ENCODE results near the gene REELD1.

The REELD1 gene

DNA sequence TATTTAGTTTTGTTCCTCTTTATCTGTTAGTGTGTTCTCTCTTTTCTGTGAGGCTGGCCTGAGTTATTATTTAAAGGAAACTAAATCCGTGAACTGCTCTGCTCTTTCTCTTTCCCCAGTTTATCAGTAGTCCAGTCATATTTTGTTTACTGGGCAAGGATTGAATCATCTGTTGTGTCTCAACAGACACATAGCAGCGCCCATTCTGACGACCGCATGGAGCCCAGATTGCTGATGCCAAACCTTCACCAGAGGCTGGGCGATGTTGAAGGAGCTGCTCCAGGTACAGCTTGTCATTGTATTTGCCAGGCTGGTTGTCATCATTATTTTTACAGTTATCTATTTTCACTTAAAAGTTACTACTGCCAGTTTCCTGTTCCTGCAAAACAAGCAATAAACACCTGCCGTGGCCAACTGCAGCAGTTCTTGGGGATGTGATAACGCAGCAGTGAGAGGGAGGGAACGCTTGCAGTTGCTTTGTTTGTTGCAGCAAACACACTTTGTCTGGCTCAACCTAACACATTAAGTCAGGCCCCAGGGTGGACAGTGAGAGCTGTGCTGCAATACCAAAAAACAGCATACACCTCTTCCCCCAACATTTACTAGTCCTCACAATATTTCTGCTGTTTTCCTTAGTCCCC, 10.1 kb downstream of the REELD1 start:
- no peak for DNase-seq (ENCODE audit: low read depth)

DNA sequence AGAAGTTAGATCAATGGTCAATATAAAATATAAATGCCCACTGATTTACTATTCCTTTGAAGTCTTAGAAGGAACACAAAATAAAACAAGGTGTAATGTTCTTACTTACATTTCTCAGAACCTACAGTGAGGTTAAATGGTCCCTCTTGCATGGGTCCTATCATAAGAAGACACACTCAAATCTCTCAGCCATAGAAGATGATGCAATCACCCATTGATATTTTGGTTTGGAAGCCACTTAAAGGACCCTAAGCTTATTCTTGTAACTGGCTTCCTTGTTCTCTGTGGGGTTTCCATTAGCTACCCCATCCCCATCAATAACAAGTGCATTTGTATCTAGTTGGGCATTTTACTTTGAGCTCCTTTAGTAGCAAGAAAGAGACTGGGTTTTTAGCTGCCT, 15.1 kb downstream of the REELD1 start:
- DNase-seq (ENCODE audit: low read depth): no peak

DNA sequence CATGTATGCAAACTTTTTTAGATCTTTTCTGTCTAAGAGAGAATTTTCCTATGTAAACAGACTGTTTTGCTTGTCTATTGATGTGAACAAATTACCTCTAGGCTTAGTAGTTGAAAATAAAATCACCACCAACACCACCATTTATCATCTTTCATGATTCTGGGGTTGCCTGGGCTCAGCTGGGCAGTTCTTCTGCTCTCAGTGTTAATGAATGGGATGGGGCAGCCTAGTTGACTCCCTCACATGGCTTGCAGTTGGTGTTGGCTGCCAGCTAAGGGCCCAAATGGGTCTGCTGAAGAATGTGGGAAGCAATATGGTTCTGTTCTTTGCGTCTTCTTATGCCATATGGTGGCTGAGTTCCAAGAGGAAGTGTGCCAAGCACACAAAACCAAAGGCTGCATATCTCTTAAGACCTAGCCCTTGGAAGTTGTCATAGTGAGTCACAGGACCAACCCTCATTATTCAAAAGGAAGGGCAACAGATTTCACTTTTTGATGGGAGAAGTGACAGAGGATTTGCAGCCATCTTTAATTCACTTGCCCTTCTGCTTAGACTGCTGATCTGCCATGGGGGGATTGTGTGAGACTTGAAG, 17.9 kb downstream of the REELD1 start:
- no peak for DNase-seq (ENCODE audit: low read depth)

DNA sequence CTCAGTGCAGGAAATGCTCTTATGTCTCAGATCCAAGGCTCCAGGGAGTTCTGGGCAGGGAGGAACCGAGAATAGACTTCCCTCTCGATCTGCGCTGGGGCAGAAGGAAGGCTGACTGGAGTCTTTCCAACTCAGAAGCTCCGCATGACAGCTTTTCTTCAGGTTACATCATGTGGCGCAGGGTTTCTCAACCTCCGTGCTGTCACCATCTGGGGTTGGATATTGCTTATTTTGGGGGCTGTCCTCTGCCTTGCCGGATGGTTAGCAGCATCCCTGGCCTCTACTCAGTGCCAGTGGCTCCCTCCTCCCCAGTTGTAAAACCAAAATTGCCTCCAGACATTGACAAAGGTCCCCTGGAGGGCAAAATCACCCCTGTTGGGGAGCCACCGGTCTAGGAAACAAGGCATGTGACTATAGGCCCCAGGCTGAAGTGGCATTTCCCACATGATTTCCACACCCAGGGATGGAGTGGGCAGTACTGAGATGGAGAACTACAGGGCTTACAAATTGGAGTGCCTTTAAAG, 21.4 kb downstream of the REELD1 start:
- no peak for DNase-seq (ENCODE audit: low read depth)

DNA sequence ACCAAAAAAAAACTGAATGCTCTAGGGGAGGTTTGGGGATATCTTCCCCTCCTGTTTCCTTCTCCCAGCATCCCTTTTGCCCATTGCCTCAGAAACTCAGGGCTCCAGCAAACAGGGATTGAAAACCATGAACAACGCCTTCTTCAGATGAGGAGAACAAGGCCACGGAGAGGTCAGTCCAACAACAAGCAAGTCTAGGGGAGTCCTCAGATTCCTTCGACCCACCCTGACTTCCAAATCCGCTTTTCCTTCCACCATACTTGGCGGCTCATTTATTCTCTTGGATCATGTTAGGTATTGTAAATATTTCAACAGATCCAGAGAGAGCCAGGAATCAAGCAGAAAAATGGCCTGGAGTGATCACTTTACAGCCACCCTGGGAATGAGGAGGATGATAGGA, 21.9 kb downstream of the REELD1 start:
- no peak for DNase-seq (ENCODE audit: low read depth)

DNA sequence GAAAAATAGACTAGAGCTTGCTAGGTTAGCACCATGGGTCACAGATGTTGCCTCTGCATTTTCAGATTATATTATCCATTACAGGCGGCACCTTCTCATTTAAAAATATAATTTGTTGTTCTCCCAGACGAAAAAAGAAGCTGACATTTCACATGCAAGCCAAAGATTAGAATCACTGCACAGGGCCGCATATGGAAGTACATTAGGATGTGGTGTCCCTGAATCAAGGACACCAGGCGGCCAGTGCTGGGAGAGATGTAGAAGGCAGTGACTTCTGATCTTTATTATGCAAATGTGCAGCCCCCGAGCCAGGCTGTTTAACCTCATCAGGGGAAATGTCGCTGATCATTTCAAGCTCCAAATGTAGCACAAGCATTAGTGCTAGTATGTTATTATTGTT, 22.8 kb downstream of the REELD1 start:
- no peak for DNase-seq (ENCODE audit: low read depth)

DNA sequence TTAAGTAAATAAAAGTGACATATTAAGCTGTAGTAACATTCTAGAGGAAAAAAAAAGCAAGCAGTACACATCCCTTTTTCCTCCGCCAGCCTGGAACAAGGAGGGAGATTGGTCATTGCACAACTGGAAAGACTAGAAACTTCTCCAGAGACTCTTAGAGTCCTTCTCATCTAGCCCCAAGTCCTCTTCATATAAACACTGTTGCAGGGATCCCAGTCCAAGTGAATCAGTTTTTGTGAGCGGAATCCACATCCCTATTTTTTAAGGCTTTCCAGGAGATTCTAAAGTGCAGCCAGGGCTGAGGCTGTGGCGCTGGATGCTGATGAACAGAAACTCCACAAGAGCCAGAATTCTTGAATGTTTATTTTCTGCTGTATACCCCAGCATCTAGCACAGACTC, 23.8 kb downstream of the REELD1 start:
- no peak for DNase-seq (ENCODE audit: low read depth)

DNA sequence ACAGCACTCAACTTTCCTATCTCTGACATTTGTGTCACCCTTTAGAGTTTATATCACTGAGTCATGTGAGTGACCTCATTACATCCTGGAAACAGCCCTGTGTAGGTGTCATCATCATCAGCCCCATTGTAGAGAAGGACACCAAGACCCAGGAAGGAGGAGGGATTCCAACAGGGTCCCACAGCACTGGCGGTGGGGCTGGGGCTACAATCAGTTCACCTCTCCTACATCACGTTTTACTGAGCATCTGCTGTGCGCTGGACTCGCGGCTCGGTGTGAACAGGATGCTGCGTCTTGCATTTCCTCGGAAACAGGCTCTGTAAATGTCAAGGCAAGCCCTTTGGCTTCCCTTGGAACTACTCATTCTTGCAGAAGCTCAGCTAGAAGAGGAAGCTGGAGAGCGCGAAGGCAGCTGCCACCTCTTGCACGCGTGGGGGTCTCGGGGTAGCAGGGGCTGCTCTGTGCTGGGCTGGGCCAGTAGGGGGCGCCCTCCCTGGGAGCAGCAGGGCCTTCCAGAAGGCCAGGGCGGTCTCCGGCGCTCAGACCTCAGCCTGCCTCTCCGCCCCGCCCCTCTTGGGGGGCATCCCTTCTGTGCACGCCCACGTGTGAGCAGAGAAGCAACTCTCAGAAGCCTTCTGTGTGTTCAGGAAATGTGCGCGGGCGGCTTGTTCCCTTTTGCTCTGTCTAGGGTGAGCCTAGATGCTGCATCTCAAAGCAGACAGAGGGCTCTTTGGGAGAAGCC, 29.0 kb downstream of the REELD1 start:
- no peak for DNase-seq (ENCODE audit: low read depth)

DNA sequence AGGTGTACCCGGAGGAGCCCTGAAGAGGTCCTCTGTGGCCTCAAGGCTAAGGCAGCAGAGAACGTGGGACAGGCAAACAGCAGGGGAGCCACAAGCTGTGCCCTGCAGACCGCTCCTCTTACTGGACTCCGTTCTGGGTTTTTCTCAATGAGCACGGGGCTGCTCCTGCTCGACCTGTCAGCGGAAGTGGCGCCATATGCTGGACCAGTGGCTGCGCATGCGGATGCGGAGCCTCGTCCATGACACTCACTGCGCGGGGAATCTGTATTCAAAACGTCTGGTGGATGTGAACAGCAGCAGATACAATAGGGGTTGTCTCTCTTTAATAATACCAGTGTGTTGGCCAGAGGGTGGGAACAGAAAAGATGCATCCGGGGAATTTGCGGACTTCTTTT, 29.5 kb downstream of the REELD1 start:
- DNase-seq (ENCODE audit: low read depth): no peak

DNA sequence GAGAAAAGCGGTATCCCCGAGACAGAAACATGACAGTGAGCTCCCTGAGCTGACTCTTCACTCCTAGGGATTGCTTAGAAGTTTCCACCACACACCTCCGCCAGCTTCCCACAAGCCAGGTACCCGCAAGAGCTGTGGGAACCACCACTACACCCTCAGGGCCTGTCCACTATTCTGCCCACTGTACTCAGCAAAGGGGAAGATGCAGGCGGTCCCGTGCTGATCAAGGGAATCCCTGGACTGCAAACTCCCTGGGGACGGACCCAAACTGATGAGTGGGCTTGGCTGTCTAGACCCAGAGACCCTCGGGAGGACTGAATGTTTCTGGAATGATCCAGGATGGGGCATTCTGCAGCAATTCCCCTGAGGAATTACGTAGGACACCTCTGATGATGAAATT, 30.2 kb downstream of the REELD1 start:
- no peak for DNase-seq (ENCODE audit: low read depth)

DNA sequence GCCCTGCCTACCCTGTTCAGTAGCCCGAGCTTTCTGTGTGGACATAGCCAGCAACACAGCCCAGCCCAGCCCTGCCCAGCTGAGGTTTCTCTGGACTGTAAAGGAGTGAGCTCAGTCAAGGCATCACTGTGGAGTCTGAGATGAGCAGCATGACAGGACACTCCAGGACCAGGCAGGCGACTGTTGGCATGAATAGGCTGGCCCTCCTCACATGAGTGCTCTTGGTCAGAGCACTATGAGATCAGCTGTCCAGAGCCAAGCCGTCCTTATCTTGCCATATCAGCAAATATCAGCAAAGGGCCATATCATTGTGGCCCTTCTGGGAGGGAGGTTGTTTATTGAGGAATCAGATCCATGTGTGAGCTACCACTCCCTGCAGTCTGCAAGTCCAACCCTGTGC, 30.9 kb downstream of the REELD1 start:
- no peak for DNase-seq (ENCODE audit: low read depth)

DNA sequence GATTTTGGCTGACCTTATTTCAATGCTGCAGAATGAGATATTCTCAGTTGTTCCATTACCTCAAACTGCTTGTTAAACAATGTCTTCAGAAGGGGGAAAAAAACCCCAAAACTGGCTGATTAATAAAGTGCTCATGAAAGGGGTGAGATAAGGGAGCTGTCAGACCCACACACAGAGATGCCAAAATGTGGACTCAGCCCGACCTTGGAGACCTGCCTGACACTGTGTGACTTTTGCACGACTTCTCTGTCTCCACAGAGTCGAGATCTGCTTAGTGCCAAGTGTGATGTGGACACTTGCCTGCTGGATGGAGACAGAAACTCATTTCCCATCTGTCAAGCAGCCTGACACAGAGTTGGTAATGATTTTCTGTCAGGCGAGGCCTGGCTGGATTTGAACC, 31.5 kb downstream of the REELD1 start:
- no peak for DNase-seq (ENCODE audit: low read depth)

DNA sequence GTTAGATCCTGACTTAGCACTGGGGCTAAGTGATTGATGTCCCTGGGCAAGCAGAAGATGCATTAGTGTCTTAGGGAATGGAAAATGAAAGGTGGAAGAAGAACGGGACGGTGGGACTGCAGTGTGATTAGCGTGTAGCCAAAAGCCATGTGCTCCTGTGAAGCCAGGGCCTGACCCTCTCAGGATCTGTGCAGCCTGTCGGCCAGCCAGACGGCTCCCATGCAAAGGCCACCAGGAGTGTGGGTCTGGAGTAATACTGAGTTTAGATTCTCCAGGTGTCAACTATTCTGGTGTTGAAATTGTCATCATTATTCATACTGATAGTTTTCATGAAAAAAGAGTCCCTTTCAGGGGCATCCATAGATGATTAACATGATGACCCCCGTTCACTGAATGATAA, 32.0 kb downstream of the REELD1 start:
- no peak for DNase-seq (ENCODE audit: low read depth)

DNA sequence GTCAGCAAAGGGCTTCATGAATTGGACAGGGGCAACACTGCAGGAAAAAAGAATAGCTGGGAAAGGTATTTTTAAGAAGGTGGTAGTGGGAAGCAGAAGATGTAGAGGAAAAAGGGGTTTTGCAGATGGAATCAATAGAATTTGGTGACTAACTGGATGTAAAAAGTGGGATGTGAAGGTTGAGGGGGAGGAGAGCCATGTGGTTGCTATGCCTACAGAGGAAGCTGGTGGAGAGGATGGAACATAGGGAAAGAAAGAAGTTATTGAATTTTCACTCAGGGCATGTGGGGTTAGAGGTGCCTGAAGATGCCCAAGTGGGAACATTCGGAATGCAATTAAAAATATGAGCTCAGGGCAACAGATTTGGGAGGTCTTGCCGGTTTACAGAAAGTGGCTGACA, 33.0 kb downstream of the REELD1 start:
- no peak for DNase-seq (ENCODE audit: low read depth)

DNA sequence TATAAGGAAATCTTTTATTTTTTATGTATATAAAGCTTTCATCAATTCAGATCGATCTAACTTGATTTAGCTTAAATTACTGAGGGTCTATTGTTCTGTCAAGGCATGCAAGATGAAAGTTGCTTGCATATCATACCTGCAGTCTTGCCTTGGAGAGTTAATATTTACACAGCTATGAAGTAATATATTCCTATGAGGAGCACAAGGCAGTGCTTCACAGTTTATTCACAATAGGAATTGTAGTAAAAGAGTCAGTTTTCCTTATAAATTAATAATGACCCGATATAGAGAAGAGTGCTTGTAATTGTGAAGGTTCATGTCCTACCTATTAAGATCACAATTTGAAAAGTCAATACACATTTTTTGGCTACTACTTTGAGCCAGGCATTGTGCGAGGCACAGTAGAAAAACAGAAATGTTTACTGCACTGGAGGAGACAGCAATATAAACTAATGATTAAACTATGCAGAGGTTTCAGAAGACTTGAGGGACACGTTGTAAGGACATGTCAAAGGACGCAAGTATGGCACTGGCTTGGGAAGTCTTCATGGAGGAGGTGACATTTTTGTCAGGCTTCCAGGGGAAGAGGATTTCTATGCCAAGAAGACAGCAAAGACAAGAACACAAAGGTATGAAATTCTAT, 38.8 kb downstream of the REELD1 start:
- no peak for DNase-seq (ENCODE audit: low read depth)

DNA sequence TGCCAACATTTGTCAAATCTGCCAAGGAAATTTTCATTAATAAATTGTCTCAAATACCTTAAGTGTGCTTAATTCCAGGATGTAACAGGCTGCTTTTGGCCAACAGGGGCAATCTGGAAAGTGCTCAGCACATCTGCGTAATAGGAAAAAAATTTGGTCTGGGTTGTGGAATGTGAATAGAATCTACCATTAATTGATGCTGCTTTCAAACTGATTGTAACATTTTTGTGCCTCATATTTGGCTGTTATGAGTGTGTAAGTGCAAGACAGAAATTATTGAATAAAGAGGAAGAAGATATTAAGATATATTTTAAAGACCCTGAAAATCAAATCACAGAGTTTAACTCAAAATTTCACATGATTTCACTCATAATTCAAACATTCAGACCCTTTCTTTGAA, 41.1 kb downstream of the REELD1 start:
- DNase-seq (ENCODE audit: low read depth): no peak

DNA sequence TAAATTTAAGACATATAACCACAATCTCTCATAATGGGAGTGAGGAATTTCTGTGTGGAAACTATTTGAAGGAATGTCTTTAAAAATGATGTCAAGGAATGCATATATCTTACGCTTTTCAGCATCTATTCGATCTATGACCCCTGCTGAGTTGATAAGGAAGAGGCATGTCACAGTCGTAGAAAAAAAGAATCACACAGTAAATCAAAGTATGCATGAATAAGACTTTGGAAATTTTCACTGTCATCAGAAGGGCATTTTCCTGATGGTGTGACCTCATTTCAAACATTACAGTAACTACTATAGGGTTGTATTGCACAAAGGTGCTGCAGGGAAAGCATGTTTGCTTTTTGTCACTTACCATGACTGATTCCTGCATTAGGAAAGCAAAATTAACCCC, 41.5 kb downstream of the REELD1 start:
- DNase-seq (ENCODE audit: low read depth): no peak

DNA sequence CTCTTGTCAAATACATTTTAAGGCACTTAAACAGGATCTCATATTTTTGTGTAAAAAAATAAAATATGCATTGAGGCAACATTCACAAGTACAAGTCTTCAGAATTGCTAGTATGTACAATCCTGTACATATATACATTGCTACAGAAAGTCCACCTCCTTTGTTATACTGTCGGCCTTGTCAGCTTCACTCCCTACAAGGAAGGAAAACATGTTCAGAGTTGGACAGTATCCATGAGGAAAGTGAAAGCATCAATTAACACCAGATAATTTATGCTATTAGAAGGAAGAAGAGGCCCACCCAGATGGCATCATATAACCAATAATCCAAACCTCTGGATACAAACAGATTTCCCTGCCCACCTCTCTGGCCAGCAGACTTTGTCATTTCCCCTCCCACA, 42.0 kb downstream of the REELD1 start:
- no peak for DNase-seq (ENCODE audit: low read depth)

DNA sequence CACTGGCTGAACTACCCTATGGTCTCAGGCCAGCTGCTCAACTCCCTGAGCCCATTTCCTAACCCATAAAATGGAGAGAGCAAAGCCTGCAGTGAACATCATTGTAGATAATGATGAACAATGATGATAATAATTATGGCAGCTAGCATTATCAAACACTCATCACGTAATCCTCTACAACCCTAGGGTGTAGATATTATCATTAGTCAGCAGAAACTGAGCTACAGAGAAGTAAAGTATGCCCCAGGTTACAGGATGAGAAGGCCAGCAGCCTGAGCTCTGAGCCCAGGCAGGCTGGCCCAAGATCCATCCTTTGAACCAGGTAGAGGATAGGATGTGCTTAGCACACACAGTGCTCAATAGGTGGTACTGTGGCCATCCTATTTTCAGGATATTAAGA, 43.2 kb downstream of the REELD1 start:
- DNase-seq (ENCODE audit: low read depth): no peak

DNA sequence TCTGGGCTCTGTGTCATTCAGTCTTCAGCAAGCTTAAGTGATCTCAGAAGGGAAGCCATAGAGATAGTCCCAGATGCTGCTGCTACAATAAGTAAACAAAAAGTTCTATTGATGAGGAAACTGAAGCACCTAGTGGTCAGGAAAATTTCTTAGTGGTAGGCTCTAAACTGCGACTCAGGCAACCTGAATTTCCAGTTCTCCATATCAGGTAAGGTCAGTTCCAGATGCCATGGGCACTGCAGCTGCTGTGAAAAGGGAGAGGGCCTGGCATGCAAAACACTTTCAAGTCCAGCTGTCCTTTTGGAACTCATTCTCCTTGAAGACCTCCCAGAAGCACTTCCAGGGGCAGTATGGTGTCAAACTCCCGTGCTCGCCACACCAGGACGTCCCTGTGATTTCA, 46.2 kb downstream of the REELD1 start:
- DNase-seq (ENCODE audit: low read depth): no peak

DNA sequence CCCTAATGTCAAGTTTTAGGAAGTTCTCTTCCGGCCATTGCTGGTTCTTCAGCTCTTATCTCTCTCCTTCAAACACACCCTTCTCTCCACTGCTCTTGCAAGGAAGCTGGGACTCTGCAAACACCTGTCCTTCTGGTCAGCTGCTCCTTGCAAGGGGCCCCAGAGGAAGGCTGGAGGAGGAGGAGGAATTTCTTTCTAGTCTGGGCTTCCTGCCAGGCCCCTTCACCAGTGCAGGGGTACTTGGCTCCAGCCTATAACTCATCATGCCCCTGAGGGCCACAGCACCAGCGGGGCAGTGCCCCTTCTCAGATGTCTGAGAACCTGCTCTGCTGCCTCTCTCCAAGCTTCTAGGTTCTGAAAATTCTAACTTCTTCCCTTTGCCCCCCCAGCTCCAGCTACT, 46.7 kb downstream of the REELD1 start:
- no peak for DNase-seq (ENCODE audit: low read depth)

DNA sequence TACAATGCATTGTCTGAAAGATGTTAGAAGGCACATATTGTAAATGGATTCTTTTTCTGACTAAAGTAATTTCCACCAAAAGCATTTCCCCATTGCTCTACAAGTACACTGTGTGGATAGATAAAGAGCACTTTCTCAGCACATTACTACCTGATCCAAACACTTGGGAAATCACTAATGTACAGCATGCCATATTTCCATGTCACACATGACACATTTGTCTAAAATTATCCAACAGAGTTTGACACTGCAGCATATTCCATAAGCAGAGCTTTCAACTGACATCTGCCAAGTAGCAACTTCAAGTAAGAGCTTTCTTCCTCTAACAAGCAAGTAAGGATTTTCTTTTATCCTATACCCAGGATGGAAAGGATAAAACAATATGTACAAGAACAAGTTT, 49.5 kb downstream of the REELD1 start:
- no peak for DNase-seq (ENCODE audit: low read depth)

DNA sequence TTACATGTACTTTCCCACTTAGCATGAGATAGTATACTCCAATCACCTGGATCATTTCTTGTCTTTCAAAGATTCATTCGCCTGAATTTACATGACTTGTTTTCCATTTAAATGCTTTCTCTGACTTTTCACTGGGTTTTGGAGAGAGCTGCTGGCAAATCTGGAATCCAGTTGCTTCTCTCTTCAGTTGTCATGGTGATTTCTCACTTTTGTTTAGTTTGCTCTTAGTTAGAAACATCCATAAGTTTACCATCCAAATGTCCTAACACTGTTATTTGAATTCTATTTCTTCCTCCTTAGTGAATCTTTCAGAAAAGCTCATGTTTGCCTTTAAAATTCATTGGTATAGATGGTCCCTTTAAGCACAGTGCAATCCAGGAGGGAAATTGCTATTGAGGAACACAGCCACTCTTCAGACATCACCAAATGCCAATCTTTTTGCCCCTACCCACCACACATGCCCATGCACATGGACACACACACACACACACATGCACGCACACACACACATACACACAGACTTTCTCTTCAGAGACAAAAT, 51.7 kb downstream of the REELD1 start:
- DNase-seq (ENCODE audit: low read depth): no peak

Data from stromal cell of bone marrow (primary cell).